SK-N-SH treated with all-trans-retinoic acid at 6 μM for 48 hours (cell line): ENCODE measurements around the gene ITGA3.
A peak's percentile ranks its signal among the peaks of the same experiment; 100 is the strongest.
"Not testable (repeated sequence)": the region's sequence is repeated elsewhere in the genome, so short reads cannot be mapped to it uniquely, and the experiment has no call there.

Experiments
- ATAC-seq: fragments of 200-7000 bp; cut with Tn5 transposase; 3 replicates; pipeline ENCODE4 v1.9.1; 2020; ENCODE audit warnings: mild to moderate bottlenecking, moderate library complexity
- BACH2 ChIP-seq: fragments of 250-450 bp; sonication (Bioruptor Pico); IDR thresholded peaks from 2 replicates; pipeline ENCODE4 v1.9.0; 2021; ENCODE audit warnings: mild to moderate bottlenecking, borderline replicate concordance
- CREB5 ChIP-seq: fragments of 250-450 bp; sonication (Bioruptor Pico); IDR thresholded peaks from 2 replicates; pipeline ENCODE4 v1.5.1; 2020; ENCODE audit warnings: low read depth, mild to moderate bottlenecking, moderate library complexity
- CSDC2 ChIP-seq: fragments of 250-450 bp; sonication (Bioruptor Pico); IDR thresholded peaks from 2 replicates; pipeline ENCODE4 v1.5.0; 2020; ENCODE audit warnings: mild to moderate bottlenecking, moderate library complexity
- ESRRG ChIP-seq: fragments of 250-450 bp; sonication (Bioruptor Pico); IDR thresholded peaks from 2 replicates; pipeline ENCODE4 v1.6.1; 2021; ENCODE audit warnings: mild to moderate bottlenecking
- GLIS3 ChIP-seq: fragments of 250-450 bp; sonication (Bioruptor Pico); IDR thresholded peaks from 2 replicates; pipeline ENCODE4 v1.5.0; 2020; ENCODE audit warnings: mild to moderate bottlenecking, moderate library complexity
- OSR1 ChIP-seq: fragments of 250-450 bp; sonication (Bioruptor Pico); IDR thresholded peaks from 2 replicates; pipeline ENCODE4 v1.8.0; 2022; ENCODE audit warnings: moderate library complexity, mild to moderate bottlenecking, inconsistent platforms
- PATZ1 ChIP-seq: fragments of 250-450 bp; sonication (Bioruptor Pico); IDR thresholded peaks from 2 replicates; pipeline ENCODE4 v1.8.0; 2020; ENCODE audit warnings: mild to moderate bottlenecking, moderate library complexity, borderline replicate concordance
- PPARA ChIP-seq: fragments of 250-450 bp; sonication (Bioruptor Pico); IDR thresholded peaks from 2 replicates; pipeline ENCODE4 v1.5.0; 2020; ENCODE audit warnings: mild to moderate bottlenecking, borderline replicate concordance
- RARB ChIP-seq: fragments of 250-450 bp; sonication (Bioruptor Pico); IDR thresholded peaks from 2 replicates; pipeline ENCODE4 v1.8.0; 2021; ENCODE audit warnings: mild to moderate bottlenecking, moderate library complexity
- SNAI2 ChIP-seq: fragments of 250-450 bp; sonication (Bioruptor Pico); IDR thresholded peaks from 2 replicates; pipeline ENCODE4 v1.5.0; 2020; ENCODE audit warnings: mild to moderate bottlenecking, moderate library complexity
- TCF4 ChIP-seq: fragments of 250-450 bp; sonication (Bioruptor Pico); IDR thresholded peaks from 2 replicates; pipeline ENCODE4 v1.8.0; 2021; ENCODE audit warnings: mild to moderate bottlenecking, moderate library complexity, borderline replicate concordance
- TOX ChIP-seq: fragments of 250-450 bp; sonication (Bioruptor Pico); IDR thresholded peaks from 2 replicates; pipeline ENCODE4 v1.8.0; 2021; ENCODE audit warnings: mild to moderate bottlenecking, moderate library complexity, borderline replicate concordance
- TSHZ2 ChIP-seq: fragments of 250-450 bp; sonication (Bioruptor Pico); IDR thresholded peaks from 2 replicates; pipeline ENCODE4 v1.5.0; 2020; ENCODE audit warnings: mild to moderate bottlenecking, moderate library complexity
- ZC3H10 ChIP-seq: fragments of 250-450 bp; sonication (Bioruptor Pico); IDR thresholded peaks from 2 replicates; pipeline ENCODE4 v1.5.1; 2021; ENCODE audit warnings: mild to moderate bottlenecking, moderate library complexity
- ZFP3 ChIP-seq: fragments of 250-450 bp; sonication (Bioruptor Pico); IDR thresholded peaks from 2 replicates; pipeline ENCODE4 v1.5.0; 2020; ENCODE audit warnings: mild to moderate bottlenecking, moderate library complexity
- ZFP30 ChIP-seq: fragments of 450-650 bp; formaldehyde crosslinking; IDR thresholded peaks from 2 replicates; pipeline ENCODE4 v1.5.0; 2022; ENCODE audit warnings: mild to moderate bottlenecking, moderate library complexity
- ZNF565 ChIP-seq: fragments of 450-650 bp; formaldehyde crosslinking; conservative IDR thresholded peaks from 2 replicates; pipeline ENCODE4 v1.5.0; 2020; ENCODE audit warnings: low read depth, mild to moderate bottlenecking, moderate library complexity
- ZNF8 ChIP-seq: fragments of 450-650 bp; formaldehyde crosslinking; IDR thresholded peaks from 2 replicates; pipeline ENCODE4 v1.5.0; 2020; ENCODE audit warnings: mild to moderate bottlenecking, moderate library complexity

The ITGA3 gene

GRCh38 chr17:50057521-50057991 lies 1.6 kb downstream of the ITGA3 start:
- ATAC-seq = no peak
- no peak for TF ChIP-seq ZNF8 (CRISPR knock-in tag)
- TF ChIP-seq TOX (CRISPR knock-in tag) = no peak
- TF ChIP-seq SNAI2 (CRISPR knock-in tag) = no peak
- TF ChIP-seq CSDC2 (CRISPR knock-in tag) = no peak
- TF ChIP-seq ZFP30 = no peak
- TF ChIP-seq RARB (CRISPR knock-in tag) = no peak
- TF ChIP-seq ZNF565 (CRISPR knock-in tag) = no peak
- TF ChIP-seq PATZ1 = no peak
- no peak for TF ChIP-seq ZFP3
- no peak for TF ChIP-seq ESRRG
- TF ChIP-seq OSR1 = no peak
- TF ChIP-seq BACH2 (CRISPR knock-in tag) = no peak
- TF ChIP-seq ZC3H10 = no peak

GRCh38 chr17:50058296-50058953 lies 2.5 kb downstream of the ITGA3 start:
- ATAC-seq = no peak
- TF ChIP-seq PPARA (no peak), CSDC2 (CRISPR knock-in tag) (no peak), ZNF565 (CRISPR knock-in tag) (no peak), CREB5 (CRISPR knock-in tag) (no peak), RARB (CRISPR knock-in tag) (no peak)

GRCh38 chr17:50059256-50059655 lies 3.3 kb downstream of the ITGA3 start:
- no peak for TF ChIP-seq GLIS3 (CRISPR knock-in tag)
- no peak for ATAC-seq

GRCh38 chr17:50059759-50060273 lies 3.9 kb downstream of the ITGA3 start:
- no peak for ATAC-seq
- TF ChIP-seq ZFP3 = 0 out of 2 replicates have a peak, but pooled peaks have one; percentile 32
- peak; percentile 60; the same call in 1 of the 2 replicates for TF ChIP-seq PATZ1
- TF ChIP-seq TSHZ2 (CRISPR knock-in tag) = no peak

- peak; percentile 14 for ATAC-seq
- TF ChIP-seq PATZ1 = peak; percentile 98
- TF ChIP-seq TOX (CRISPR knock-in tag) = no peak
- TF ChIP-seq TCF4 (CRISPR knock-in tag) = no peak
- TF ChIP-seq ZNF8 (CRISPR knock-in tag) = no peak
- TF ChIP-seq ZFP3 = no peak
Observed at GRCh38 chr17:50060951-50061712, 5.2 kb downstream of the ITGA3 start.

- not testable (repeated sequence) for ATAC-seq
Observed at GRCh38 chr17:50061713-50062045, 5.8 kb downstream of the ITGA3 start.
